GM18870 (cell line): ENCODE data around the gene CPD.
"Not testable (repeated sequence)": the region's sequence is repeated elsewhere in the genome, so short reads cannot be mapped to it uniquely, and the experiment has no call there.

ENCODE experiments used
- ATAC-seq: cut with Tn5 transposase; IDR thresholded peaks from one replicate; pipeline ENCODE4 v1.9.1; 2021; ENCODE audit warnings: moderate library complexity; ENCODE audit not compliant: unreplicated experiment

The CPD gene

DNA sequence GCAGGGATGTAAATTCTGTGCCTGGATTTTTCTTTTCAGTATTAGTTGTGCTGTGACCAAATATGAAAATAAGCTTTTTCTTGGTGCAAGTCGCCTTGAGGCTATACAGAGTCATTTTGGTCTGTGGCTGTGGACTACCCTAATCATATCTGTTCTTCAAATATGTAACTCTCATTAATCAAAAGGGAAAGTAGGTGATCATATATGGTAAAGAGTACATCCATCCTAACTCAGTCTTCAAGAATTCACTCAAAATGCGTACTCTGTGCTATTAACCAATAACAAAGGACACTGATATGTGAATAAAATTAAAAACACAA is 2.6 kb downstream of the CPD start:
- ATAC-seq = no peak

DNA sequence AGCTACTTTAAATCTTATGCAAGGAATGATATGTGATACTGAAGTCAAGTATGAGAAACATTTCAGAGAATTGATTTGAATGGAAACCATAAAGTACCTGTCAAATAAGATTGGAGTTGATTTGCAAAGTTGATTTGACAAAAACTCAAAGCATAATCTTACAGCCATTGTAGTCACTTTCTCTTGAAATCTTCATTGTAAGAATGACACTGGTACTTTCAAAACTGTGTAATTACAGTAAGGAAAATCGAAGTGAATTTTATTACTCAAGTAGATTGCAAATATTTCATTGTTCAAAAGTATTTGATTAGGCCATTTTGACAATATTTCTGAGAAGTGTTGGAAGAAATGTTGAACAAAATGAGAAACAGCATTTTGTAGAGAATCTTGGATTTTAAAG is 3.6 kb downstream of the CPD start:
- ATAC-seq = no peak

DNA sequence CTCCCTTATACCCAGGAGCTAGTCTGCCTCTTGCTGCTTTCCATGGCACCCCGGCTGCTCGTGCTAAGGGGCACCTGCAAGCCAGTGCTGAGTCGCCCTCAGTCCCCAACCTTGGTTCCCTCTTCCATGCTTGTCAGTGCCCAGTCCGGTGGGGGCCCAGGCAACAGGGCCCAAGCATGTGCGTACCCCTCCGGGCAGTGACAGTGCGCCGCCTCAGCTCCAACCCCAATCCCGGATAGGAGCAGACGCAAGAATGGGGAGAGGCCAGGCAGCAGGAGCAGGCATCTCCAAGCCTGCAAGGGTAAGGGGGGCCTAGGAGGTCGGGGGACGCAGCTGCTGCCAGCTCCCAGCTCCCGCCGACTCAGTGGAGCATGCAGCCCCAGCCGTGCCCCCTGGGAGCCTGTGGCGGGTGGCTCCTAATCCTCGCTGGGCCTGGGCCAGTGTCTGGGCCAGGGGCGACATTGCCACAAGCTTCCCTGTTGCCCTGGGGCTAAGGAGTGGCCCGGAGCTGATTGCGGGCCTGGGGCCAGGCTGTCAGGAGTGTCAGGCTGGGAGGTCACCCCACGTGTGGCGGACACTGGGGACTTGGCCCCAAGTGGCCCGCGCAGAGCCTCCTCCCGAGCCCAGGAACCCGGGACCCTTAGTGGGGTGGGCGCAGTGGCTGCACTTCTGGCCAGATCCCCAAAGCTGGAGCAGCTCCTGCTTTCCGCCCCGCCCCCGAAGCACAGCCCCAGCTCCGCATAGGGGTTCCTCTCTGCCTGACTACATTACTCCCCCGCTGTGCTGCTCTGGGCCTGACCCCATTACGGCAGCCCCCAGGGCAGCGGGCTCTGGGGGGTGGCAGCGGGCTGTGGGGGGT is 9.8 kb downstream of the CPD start:
- ATAC-seq = no peak

DNA sequence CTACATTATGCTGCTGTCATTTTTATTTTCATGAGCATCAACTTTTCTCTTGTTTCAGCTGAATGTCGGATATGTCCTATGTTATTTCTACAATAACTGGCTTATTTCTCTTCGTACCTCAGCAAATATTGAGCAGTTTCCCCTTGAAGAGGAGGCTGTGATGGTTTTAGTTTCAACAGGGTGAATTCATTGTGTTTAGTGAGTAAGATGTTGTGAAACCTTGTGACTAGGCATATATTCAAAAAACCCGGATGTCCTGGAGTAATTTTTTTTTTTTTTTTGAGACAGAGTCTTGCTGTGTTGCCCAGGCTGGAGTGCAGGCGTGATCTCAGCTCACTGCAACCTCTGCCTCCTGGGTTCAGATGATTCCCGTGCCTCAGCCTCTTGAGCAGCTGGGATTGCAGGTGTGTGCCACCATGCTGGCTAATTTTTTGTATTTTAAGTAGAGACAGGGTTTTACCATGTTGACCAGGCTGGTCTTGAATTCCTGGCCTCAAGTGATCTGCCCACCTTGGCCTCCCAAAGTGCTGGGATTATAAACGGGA is 11.1 kb downstream of the CPD start:
- no peak for ATAC-seq

DNA sequence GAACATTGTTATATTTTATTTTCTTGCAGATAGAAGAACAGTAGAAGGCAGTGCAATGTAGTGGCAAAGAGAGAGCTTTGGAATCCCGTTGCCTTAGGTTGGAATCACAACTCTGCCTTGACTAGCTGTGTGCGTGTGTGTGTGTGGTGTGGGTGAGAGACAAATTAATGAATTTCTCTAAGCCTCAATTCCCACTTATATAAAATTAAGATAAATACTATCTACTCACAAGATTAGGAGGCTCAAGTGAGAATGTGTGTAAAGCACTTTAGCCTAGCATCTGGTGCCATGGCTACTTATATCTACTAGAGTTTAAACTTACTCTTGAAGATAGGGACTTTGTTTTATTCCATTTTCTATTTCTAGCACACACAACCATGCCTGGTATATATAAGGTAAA is 12.8 kb downstream of the CPD start:
- no peak for ATAC-seq

DNA sequence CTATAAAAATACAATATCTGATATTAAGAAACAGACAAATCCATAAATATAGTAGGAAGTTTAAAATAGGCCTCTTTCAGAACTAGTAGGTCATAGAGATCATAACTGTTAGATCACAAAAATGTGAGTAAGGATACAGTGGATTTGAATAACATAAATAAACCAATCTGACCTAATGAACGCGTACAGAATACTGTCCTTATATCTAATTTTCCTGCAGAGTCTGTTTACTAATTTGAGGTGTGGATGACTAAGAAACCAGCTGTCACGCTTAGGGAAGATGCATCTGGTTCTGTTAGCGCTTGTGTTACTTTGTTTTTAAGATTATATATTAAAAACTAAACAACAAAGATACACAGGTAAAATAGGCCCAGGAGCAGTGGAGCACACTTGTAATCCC is 14.8 kb downstream of the CPD start:
- no peak for ATAC-seq

DNA sequence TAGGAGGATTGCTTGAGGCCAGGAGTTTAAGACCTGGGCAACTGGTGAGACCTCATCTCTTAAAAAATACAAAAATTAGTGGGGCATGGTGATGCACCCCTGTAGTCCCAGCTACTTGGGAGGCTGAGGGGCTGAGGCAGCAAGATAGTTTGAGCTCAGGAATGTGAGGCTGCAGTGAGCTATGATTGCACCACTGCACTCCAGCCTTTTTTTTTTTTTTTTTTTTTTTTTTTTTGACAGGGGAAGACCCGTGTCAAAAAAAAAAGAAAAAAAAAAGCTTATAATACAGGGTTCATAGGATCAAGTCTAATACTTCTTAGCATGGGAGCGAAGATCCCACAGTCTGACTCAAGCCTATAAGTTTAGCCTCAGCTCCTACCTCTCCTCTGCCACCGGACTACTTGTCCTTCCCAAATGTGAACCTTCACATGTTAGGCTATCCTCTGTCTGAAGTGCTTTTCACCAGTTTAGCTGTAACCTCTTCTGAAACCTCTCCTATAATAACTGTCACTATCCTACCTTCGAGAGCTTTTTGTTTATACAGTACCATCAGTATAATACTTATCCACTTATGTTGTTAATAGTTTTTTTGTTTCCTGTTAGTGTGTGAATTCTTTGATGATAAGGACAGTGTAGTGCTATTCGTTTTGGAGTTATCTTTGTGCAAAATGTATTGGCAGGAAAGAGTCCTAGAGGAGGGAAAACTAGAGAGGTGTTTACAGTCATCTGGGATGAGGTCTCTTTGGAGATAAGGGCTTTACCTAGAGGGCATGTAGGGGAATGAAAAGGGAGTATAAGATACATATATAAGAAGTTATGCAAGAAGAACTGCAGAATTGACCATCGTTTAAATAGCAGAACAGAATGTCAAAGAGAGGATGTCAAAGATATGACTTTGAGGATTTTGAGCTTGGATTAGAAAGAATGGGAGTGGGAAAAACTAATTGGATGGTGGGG is 15.5 kb downstream of the CPD start:
- ATAC-seq = no peak

DNA sequence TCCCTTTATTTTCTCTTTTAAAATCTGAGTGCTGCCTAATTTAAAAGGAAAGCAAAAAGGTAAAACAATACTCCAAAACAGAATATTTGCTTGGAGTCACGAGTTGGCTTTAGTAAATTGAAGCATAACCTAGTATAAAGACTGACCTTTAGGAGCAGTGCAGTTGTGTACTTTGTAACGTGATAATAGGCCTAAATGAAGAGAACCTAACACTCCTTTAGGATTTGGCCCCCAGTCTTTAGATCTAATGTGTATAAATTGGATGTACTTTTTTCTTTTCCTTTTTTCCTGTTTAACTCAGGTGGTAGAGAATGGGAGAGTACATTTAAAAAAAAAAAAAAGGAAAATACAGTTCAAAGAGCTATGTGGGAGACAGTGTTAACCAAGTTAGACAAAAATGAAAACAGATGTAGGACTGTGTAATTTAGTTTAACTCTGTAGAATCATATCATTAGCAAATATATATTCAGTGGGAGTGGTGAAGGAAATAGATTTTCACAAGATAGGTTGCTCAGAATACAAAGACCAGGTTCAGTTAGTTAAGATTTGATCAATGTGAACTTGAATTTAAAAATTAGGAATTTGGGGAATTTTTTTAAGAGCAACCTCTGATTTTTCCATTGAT is 16.8 kb downstream of the CPD start:
- ATAC-seq = no peak

DNA sequence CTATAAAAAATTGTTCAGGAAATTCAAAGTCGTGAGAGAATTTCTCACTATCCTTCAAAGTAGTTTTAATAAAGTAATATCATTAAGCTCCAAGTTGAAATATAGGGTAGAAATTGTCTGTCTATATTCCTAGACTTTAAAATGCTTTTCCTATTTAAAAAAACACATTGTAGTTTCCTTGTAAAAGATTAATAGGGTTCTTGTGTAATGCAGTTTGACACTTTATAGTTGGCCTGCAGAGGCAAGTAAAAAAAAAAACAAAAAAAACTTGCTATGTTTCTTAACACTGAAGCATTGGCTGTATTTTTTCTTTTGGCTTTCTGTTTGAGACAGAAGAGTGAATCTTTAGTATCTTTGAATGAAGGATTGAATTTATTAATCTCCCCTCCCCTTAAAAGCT is 17.4 kb downstream of the CPD start:
- no peak for ATAC-seq

DNA sequence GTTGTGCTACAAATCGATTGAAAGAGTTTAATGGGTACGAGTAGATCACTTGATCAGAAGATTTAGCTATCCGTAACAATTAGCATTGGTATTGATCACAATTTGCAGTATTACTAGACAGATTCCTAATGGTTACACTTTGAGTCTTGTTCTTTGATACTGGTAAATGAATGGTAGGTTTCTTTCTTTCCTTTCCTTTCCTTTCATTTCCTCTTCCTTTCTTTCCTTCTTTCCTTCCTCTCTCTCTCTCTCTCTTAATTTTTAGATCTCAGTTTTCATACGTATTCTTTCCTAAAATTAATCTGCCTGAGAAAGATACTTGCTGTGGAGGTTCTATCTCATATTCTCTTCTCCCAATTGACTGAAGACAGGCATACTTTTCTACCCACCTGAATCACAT is 17.9 kb downstream of the CPD start:
- ATAC-seq = no peak

DNA sequence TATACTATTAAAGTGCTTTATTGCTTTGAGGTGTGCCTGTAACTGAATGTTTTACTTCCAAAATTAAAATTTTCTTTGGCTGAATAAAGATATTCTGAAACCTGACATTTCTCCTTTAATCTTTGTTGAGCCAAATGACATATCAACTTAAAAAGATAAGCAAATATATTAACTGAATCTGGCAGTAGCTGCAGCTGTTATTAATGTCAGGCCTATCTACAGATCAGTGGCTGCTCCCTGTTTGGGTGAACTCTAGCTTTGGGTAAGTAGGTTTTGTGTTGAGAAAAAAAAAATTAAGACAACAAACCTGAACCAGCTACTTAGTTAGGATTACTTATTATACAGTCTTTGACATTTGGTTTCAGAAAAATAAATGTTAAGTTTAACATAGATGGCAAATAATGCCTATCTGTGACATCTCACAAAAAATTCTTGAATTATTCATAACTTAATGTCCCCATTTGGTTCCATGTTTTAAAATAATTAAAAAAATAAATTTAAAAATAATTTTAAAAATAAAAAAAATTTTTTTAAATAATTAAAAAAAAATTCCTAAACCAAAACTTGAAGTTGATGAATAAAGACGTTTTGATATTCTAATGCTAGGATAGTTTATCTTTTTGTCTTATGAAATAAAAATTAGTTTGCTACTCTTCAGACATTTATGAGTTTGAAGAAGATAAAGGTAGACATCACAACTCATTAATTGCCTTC is 19.8 kb downstream of the CPD start:
- no peak for ATAC-seq

DNA sequence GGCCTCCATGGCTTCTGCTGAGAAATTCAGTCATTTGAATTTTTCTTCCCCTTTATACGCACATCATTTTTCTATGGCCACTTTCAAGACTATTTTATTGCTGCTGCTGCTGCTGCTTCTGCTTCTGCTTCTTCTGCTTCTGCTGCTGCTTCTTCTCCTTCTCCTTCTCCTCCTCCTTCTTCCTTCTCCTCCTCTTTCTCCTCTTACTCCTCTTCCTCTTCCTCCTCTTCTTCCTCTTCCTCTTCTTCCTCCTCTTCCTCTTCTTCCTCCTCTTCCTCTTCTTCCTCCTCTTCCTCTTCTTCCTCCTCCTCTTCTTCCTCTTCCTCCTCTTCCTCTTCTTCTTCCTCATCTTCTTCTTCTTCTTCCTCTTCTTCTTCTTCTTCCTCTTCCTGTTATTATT is 22.4 kb downstream of the CPD start:
- ATAC-seq = no peak

DNA sequence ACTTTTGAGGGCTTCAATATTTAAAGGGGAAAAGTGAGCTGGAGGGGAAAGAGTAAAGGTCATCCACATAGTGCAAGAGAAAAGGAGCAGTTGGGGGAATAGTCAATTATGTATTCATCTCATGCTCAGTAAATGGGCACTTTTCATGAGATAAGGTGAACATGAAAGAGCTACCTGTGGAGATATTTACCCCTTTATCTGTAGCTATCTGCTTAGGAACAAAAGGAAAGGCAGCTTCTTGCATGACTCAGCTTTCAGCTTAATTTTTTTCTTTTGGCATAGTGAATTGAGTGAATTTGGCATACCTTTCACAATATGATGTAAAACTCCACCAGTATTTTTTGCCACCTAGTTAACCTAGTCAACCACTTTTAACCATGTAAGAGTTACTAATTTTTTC is 26.4 kb downstream of the CPD start:
- no peak for ATAC-seq

DNA sequence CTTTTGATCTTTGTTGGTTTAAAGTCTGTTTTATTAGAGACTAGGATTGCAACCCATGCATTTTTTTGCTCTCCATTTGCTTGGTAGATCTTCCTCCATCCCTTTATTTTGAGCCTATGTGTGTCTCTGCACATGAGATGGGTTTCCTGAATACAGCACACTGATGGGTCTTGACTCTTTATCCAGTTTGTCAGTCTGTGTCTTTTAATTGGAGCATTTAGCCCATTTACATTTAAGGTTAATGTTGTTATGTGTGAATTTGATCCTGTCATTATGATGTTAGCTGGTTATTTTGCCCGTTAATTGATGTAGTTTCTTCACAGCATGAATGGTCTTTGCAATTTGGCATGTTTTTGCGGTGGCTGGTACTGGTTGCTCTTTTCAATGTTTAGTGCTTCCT is 31.9 kb downstream of the CPD start:
- ATAC-seq = not testable (repeated sequence)

DNA sequence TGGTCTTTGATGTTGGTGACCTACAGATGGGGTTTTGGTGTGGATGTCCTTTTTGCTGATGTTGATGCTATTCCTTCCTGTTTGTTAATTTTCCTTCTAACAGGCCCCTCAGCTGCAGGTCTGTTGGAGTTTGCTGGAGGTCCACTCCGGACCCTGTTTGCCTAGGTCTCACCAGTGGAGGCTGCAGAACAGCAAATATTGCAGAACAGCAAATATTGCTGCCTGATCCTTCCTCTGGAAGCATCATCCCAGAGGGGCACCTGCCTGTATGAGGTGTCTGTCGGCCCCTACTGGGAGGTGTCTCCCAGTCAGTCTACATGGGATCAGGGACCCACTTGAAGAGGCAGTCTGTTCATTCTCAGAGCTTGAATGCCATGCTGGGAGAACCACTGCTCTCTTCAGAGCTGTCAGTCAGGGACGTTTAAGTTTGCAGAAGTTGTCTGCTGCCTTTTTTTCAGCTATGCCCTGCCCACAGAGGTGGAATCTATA is 33.3 kb downstream of the CPD start:
- ATAC-seq = not testable (repeated sequence)

DNA sequence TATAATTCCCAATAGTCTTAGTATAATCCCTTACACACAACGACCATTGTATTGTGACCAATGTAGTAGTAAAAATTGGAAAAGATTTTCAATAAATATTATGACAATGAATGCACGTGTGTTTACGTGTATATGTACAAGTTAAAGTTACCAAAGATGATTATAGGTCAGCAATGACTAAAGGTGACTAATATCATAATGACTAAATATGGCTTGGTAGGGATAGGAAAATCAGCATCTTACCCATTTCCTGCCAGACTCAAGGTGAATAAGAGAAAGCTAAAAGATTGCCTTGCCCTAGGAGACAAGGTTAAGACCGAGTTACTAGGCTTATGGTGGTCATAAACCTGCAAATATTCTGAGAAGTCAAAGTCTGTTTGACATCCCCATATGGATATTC is 34.4 kb downstream of the CPD start:
- no peak for ATAC-seq

DNA sequence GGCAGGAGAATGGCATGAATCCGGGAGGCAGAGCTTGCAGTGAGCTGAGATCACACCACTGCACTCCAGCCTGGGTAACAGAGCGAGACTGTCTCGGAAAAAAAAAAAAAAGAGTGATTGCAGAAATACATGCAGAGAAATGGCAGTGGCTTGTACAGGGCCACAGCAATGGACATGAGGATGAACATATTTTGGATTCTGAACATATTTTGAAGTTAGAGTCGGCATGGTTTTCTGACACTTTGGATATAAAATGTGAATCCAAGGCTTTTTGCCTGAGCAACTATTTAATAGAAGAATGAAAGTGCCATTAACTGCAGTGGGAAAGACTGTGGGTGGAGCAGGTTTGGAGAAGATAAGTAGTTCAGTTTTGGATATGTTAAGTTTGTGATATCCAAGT is 35.8 kb downstream of the CPD start:
- no peak for ATAC-seq

DNA sequence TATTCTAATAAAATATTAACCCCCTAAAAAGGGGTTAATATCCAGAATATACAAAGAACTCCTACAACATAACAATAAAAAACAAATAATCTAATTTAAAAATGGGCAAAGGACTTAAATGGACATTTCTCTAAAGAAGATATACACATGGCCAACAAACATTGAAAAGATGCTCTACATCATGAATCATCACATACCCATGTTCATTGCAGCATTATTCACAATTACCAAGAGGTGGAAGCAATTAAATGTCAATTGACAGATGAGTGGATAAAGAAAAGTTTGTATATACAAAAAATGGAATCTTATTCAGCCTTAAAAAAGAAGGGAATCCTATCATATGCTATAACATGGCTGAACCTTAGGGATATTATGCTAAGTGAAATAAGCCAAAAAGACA is 36.8 kb downstream of the CPD start:
- no peak for ATAC-seq

DNA sequence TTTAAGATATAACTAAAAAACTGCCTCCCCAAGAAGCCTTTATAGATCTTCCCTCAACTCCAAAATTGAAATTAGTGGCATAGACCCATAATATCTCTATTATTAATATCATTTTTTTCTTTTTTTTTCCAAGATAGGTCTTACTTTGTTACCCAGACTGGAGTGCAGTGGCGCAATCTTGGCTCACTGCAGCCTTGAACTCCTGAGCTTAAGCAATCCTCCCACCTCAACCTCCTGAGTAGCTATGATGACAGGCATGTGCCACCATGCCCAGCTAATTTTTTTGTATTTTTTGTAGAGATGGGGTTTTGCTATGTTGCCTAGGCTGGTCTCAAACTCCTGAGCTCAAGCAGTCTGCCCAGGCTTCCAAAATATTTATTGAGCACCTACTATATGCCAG is 39.3 kb downstream of the CPD start:
- ATAC-seq = not testable (repeated sequence)

DNA sequence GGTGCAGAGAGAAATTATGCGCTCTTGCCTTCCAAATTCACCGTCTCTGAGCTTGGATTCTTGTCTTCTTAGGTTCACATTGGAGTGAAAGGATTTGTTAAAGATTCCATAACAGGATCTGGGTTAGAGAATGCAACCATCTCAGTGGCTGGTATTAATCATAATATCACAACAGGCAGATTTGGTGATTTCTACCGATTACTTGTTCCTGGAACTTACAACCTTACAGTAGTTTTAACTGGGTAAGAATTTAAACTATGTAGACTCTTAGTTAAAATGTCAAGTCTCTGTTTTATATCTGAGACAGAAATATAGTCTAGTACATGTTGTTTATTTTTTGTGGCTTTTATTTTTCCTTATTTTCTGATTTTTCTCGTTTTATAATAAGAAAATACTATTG is 42.9 kb downstream of the CPD start:
- no peak for ATAC-seq

DNA sequence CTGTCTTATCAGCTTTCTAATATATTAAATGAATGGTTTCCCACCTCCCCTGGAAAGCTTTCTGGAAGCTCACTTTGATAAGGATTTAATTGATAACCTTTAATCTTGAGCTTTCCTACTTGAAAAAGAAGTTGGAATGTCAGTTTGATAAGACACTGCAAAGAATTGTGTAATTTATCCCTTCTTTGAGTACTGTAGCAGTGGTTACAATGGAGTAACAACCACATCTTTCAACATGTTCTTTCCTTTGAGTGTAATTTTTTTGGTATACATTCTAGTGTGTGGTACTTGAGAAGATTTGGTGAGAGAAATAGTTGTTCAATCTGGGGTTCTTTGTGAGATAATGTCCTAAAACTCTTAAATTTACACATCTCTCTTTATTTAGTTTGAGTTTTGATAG is 43.4 kb downstream of the CPD start:
- ATAC-seq = no peak
